A549 (cell line): ENCODE data around the gene LCN2. TPM values are rescaled to one million over a fixed set of nuclear protein-coding genes. Genes with fewer than 3 reads are reported as not detected.

ENCODE experiments used
- ATAC-seq, 2 experiments: fragments of 200-7000 bp in 1 of 2; fragments of >200 bp in 1 of 2; cut with Nextera tagmentation in 1 of 2; cut with Tn5 transposase in 1 of 2; 3 replicates each; pipeline versions ENCODE4 v1.8.0 to v1.9.1; 2018 to 2020; ENCODE audit warnings: mild to moderate bottlenecking in 1 of 2, moderate library complexity in 1 of 2
- CTCF ChIA-PET: fragments of 300-600 bp; sonication (Branson Sonifier 250); formaldehyde crosslinking; extraction: SDS; loops from one replicate; lab custom pipeline; 2021; ENCODE audit warnings: antibody characterized with exemption, inconsistent platforms; lab: Yijun Ruan, JAX
- POLR2A ChIA-PET: fragments of 350-600 bp; formaldehyde crosslinking; extraction: SDS; loops from one replicate; lab custom pipeline; 2021; ENCODE audit warnings: antibody characterized with exemption, inconsistent platforms; lab: Yijun Ruan, JAX
- DNase-seq, 2 experiments: peaks; one replicate each; pipeline versions ENCODE4 v3.0.0 to v3.0.0-alpha.2; 2011 to 2016; ENCODE audit warnings: low read depth in 1 of 2, low spot score in 1 of 2
- FAIRE-seq: peaks from 2 replicates; lab custom pipeline; 2011; peaks lifted over from hg19 to GRCh38; lab: Jason Lieb, UNC
- H3K27ac ChIP-seq, 2 experiments: fragments of >200 bp; sonication (Bioruptor Twin); formaldehyde crosslinking; 3 replicates each; pipeline ENCODE4 v1.5.1; 2016 to 2017
- H3K4me1 ChIP-seq: fragments of >200 bp; sonication (Bioruptor Twin); formaldehyde crosslinking; 3 replicates; pipeline ENCODE4 v1.6.1; 2016
- H3K4me2 ChIP-seq: fragments of >200 bp; sonication (Bioruptor Twin); formaldehyde crosslinking; 3 replicates; pipeline ENCODE4 v1.6.1; 2016
- H3K4me3 ChIP-seq: fragments of >200 bp; sonication (Bioruptor Twin); formaldehyde crosslinking; 3 replicates; pipeline ENCODE4 v1.5.1; 2016
- H3K9me3 ChIP-seq: fragments of >200 bp; sonication (Bioruptor Twin); formaldehyde crosslinking; 3 replicates; pipeline ENCODE4 v1.6.1; 2016
- EHMT2 ChIP-seq: fragments of 200-600 bp; sonication (generic); IDR thresholded peaks from 2 replicates; pipeline ENCODE4 v1.6.1; 2016; ENCODE audit warnings: antibody characterized with exemption, low read depth, mild to moderate bottlenecking, moderate library complexity
- FOSB ChIP-seq: fragments of 250-450 bp; sonication (Bioruptor Pico); IDR thresholded peaks from 2 replicates; pipeline ENCODE4 v1.5.0; 2020; ENCODE audit warnings: mild to moderate bottlenecking, moderate library complexity
- FOSL2 ChIP-seq, 2 experiments: fragments of 450-650 bp in 1 of 2; fragments of >200 bp in 1 of 2; sonication (Bioruptor Twin) in 1 of 2; formaldehyde crosslinking; IDR thresholded peaks; 2 replicates each; pipeline versions ENCODE4 v1.5.0 to v1.6.1; 2016 to 2020; ENCODE audit warnings: mild to moderate bottlenecking in 1 of 2, moderate library complexity in 1 of 2
- HEYL ChIP-seq: fragments of 250-450 bp; sonication (Bioruptor Pico); IDR thresholded peaks from 2 replicates; pipeline ENCODE4 v1.8.0; 2021; ENCODE audit warnings: mild to moderate bottlenecking, moderate library complexity
- HOXB13 ChIP-seq: fragments of 250-450 bp; sonication (Bioruptor Pico); IDR thresholded peaks from 2 replicates; pipeline ENCODE4 v1.5.0; 2020; ENCODE audit warnings: low read depth, mild to moderate bottlenecking, moderate library complexity
- MAFK ChIP-seq: fragments of 450-650 bp; IDR thresholded peaks from 2 replicates; pipeline ENCODE4 v1.6.1; 2014; ENCODE audit not compliant: partially characterized antibody
- PHF8 ChIP-seq: fragments of 200-600 bp; sonication (generic); IDR thresholded peaks from 2 replicates; pipeline ENCODE4 v1.6.1; 2016; ENCODE audit warnings: low read depth, mild to moderate bottlenecking, antibody characterized with exemption, moderate library complexity, borderline replicate concordance
- RCOR1 ChIP-seq: fragments of 150-350 bp; IDR thresholded peaks from 2 replicates; pipeline ENCODE4 v1.6.1; 2014; ENCODE audit warnings: antibody characterized with exemption, low read length, low read depth
- REST ChIP-seq: fragments of 200-600 bp; sonication (generic); IDR thresholded peaks from 2 replicates; pipeline ENCODE4 v1.6.1; 2016; ENCODE audit warnings: antibody characterized with exemption, mild to moderate bottlenecking, moderate library complexity
- RFX5 ChIP-seq: fragments of 450-650 bp; IDR thresholded peaks from 2 replicates; pipeline ENCODE4 v1.7.1; 2014; ENCODE audit warnings: antibody characterized with exemption, mild to moderate bottlenecking, moderate library complexity
- TP53 ChIP-seq: fragments of 250-450 bp; sonication (Bioruptor Pico); IDR thresholded peaks from 2 replicates; pipeline ENCODE4 v1.5.0; 2021; ENCODE audit warnings: mild to moderate bottlenecking, moderate library complexity
- ZNF302 ChIP-seq: fragments of 250-450 bp; sonication (Bioruptor Pico); IDR thresholded peaks from 2 replicates; pipeline ENCODE4 v1.9.0; 2021; ENCODE audit warnings: inconsistent platforms, mild to moderate bottlenecking, moderate library complexity
- WGBS: methylation state at CpG from one replicate; pipeline ENCODE4 v1.1.6; 2017; ENCODE audit errors: missing lambda C conversion rate; 5-methylcytosine and 5-hydroxymethylcytosine counted together
- polyA plus RNA-seq, 4 experiments: library from polyadenylated mRNA; depleted of rRNA in 3 of 4; stranded (reverse); fragments of >200 nt; fragmentation: RNase III in 1 of 4; extraction: RNeasy Plus Mini Kit Qiagen cat#74134 plus additional on column Dnase treatment in 1 of 4; gene quantifications; 2 replicates in 3 of 4; 3 replicates in 1 of 4; pipeline ENCODE4 v1.2.3, GENCODE V29; 2011 to 2017
- TF ChIP-seq, protein P1 (sequence below): fragments of >200 bp; sonication (Bioruptor Twin); formaldehyde crosslinking; IDR thresholded peaks from 3 replicates; pipeline ENCODE4 v1.5.1; 2016

LCN2 gene
- polyA plus RNA-seq, 2 of the 4 experiments (the other 2 are of a cell fraction), result 2.3 to 11.9 TPM

DNA sequence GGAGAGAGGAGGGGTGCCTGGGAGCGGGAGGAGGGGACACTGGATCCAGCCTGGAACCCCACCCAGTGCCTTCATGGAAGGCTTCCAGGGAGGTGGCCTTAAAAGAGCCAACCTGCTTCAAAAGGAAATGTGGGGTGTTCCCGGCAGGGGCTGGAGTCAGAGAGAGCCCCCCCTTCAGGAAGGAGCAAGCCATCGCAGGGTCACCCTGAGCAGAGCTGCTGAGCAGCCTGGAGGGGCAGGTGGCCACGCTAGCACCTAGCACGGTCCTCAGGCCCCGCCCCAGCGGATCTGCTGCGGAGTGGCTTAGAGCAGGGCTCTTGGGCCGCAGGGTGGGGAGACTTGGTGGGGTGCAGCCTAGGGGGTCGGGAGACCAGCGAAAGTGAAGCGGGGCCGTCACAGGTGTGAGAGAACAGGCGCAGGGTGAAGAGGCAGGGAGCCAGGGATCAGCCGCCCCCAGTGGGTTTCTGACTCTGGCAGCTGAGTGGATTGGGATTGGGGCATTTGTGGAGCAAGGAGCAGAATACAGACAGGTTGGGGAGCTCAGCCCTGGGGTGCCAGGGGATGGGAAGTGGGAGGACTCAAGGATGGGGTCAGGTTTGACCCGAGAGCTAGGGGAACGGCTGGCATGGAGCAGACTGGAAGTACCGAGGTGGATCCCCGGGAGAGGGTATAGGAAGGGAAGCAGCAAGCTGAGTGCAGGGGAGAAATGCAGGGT lies 1.5 kb downstream of the LCN2 start:
- 75% methylated on average over 18 of the region's 19 CpGs for WGBS
- FAIRE-seq, result no peak
- peak overlapping the region; percentile 76 to 82; a peak in 5 of 6 replicates for H3K27ac ChIP-seq
- peak; percentile 14 to 73; a peak in 3 of 6 replicates for ATAC-seq
- DNase-seq, result peak; percentile 33 to 42
- H3K4me1 ChIP-seq, result peaks cover 31% of the 10 kb centered on the region
- H3K4me3 ChIP-seq, result no peak overlapping the region
- POLR2A ChIA-PET, result interaction anchor here (1.0 to 1.1 kb wide), 3 partner anchors 9 to 22 kb away, joined by 3 read pairs; partner anchors contain the start of gene BBLN
- H3K9me3 ChIP-seq, result no peaks in the 10 kb centered on the region
- CTCF ChIA-PET, result interaction anchor here (0.9 to 2.6 kb wide), 7 partner anchors 17 to 51 kb away, joined by 3 to 15 read pairs (median 3); no protein-coding TSS in a partner anchor
- no peak overlapping the region for H3K4me2 ChIP-seq
- no peak for TF ChIP-seq RCOR1
- TF ChIP-seq, protein P1, sequence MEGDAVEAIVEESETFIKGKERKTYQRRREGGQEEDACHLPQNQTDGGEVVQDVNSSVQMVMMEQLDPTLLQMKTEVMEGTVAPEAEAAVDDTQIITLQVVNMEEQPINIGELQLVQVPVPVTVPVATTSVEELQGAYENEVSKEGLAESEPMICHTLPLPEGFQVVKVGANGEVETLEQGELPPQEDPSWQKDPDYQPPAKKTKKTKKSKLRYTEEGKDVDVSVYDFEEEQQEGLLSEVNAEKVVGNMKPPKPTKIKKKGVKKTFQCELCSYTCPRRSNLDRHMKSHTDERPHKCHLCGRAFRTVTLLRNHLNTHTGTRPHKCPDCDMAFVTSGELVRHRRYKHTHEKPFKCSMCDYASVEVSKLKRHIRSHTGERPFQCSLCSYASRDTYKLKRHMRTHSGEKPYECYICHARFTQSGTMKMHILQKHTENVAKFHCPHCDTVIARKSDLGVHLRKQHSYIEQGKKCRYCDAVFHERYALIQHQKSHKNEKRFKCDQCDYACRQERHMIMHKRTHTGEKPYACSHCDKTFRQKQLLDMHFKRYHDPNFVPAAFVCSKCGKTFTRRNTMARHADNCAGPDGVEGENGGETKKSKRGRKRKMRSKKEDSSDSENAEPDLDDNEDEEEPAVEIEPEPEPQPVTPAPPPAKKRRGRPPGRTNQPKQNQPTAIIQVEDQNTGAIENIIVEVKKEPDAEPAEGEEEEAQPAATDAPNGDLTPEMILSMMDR, result peak; percentile 9; the same call in 1 of the 3 replicates

GRCh38 chr9:128151309-128152132 lies 2.3 kb downstream of the LCN2 start:
- POLR2A ChIA-PET, result interaction anchor here (0.5 to 1.1 kb wide), 5 partner anchors 8 to 23 kb away, joined by 3 to 11 read pairs (median 3); partner anchors contain the start of gene BBLN
- CTCF ChIA-PET, result interaction anchor here (0.9 to 2.6 kb wide), 4 partner anchors 17 to 33 kb away, joined by 3 to 15 read pairs (median 4); no protein-coding TSS in a partner anchor
- no peak for ATAC-seq
- no peaks in the 10 kb centered on the region for H3K9me3 ChIP-seq
- TF ChIP-seq MAFK (no peak), ZNF302 (CRISPR knock-in tag) (no peak), TP53 (CRISPR knock-in tag) (no peak), HOXB13 (CRISPR knock-in tag) (no peak), PHF8 (no peak), FOSB (CRISPR knock-in tag) (no peak), FOSL2 (IDR thresholded peaks at IDR 0.05) (no peak), FOSL2 (CRISPR knock-in tag; IDR thresholded peaks at IDR 0.05) (no peak), HEYL (CRISPR knock-in tag) (no peak), REST (no peak), EHMT2 (no peak), RFX5 (no peak)
- H3K4me3 ChIP-seq, result no peak overlapping the region
- 87% methylated on average over 14 of the region's 18 CpGs for WGBS
- H3K4me1 ChIP-seq, result peaks cover 31% of the 10 kb centered on the region
- DNase-seq, result no peak
- peak overlapping the region; percentile 19 to 76; a peak in 3 of 6 replicates for H3K27ac ChIP-seq
- H3K4me2 ChIP-seq, result no peak overlapping the region
- no peak for FAIRE-seq
